GM21723 (cell line): ENCODE results near the gene MAGEC1.
"Not testable (repeated sequence)": the region's sequence is repeated elsewhere in the genome, so short reads cannot be mapped to it uniquely, and the experiment has no call there.

ENCODE experiments used
- ATAC-seq: cut with Tn5 transposase; IDR thresholded peaks from one replicate; pipeline ENCODE4 v1.9.1; 2021; ENCODE audit warnings: mild to moderate bottlenecking, moderate library complexity; ENCODE audit not compliant: unreplicated experiment

Gene MAGEC1, protein sequence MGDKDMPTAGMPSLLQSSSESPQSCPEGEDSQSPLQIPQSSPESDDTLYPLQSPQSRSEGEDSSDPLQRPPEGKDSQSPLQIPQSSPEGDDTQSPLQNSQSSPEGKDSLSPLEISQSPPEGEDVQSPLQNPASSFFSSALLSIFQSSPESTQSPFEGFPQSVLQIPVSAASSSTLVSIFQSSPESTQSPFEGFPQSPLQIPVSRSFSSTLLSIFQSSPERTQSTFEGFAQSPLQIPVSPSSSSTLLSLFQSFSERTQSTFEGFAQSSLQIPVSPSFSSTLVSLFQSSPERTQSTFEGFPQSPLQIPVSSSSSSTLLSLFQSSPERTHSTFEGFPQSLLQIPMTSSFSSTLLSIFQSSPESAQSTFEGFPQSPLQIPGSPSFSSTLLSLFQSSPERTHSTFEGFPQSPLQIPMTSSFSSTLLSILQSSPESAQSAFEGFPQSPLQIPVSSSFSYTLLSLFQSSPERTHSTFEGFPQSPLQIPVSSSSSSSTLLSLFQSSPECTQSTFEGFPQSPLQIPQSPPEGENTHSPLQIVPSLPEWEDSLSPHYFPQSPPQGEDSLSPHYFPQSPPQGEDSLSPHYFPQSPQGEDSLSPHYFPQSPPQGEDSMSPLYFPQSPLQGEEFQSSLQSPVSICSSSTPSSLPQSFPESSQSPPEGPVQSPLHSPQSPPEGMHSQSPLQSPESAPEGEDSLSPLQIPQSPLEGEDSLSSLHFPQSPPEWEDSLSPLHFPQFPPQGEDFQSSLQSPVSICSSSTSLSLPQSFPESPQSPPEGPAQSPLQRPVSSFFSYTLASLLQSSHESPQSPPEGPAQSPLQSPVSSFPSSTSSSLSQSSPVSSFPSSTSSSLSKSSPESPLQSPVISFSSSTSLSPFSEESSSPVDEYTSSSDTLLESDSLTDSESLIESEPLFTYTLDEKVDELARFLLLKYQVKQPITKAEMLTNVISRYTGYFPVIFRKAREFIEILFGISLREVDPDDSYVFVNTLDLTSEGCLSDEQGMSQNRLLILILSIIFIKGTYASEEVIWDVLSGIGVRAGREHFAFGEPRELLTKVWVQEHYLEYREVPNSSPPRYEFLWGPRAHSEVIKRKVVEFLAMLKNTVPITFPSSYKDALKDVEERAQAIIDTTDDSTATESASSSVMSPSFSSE

DNA sequence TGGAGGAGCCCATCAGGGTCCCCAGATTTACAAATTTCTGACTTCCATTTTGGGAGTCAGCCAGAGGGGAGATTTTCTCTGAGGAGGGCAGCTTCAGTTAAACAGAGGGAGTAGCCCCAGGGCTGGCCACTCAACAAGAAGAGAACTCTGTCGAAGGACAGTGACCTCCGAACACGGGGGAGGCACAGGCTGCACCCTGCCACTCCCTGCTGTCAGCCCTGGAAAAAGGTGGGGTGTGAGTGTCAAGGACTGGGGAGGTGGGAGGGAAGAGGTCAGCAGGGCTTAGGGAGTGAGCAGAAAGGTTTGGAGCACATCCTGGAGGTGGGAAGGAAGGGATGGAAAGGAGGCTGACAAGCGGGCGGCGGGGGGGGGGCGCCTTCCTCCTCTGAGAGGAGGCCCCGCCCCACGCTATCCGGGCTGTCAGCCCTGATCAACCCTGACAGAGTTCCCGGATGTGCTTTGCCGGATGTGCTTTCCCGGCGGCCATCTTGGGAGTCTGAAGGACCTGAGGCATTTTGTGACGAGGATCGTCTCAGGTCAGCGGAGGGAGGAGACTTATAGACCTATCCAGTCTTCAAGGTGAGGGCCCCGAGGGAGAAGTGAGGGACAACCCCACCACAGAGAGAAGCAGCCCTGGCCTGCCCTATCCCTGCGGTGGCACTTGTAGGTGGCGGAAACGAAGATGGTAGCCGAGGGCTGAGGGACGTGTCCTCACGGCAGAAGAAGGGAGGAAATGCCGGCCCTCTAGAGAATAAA, at the start of gene MAGEC1:
Gene MAGEC1, plus strand, starts transcription at position 495 of the 756 bp plus-strand sequence. CDS start 1,179 bp downstream, outside the sequence.
- ATAC-seq: no peak

GRCh38 chrX:141857479-141857878, 46.2 kb upstream of the MAGEC1 start:
- ATAC-seq: no peak

GRCh38 chrX:141879616-141880015, 24.1 kb upstream of the MAGEC1 start:
- ATAC-seq: no peak

DNA sequence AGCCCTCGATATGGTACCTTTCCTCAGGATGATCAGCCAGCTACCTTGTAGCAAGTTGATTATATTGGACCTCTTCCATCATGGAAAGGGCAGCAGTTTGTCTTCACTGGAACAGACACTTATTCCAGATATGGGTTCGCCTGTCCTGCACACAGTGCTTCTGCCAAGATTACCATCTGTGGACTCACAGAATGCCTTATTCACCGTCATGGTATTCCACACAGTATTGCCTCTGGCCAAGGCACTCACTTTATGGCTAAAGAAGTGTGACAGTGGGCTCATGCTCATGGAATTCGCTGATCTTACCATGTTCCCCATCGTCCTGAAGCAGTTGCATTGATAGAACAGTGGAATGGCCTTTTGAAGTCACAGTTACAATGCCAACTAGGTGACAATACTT, 14.9 kb upstream of the MAGEC1 start:
- not testable (repeated sequence) for ATAC-seq

DNA sequence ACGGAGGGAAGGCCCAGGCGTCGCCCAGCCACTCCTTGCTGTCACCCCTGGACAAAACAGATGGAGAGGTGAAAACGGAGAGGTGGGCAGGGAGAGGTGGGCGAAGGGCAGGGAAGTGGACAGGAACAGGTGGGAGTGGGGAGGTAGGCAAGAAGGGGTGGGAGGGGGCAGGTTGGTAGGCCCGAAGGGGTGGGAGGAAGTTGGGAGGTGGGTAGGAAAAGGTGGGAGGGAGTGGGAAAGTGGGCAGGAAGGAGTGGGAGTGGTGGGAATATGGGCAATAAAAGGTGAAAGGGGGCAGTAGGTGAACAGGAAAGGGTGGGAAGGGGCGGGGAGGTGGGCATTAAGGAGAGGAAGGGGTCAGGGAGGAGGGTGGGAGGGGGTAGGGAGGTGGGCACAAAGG, 9.0 kb upstream of the MAGEC1 start:
- no peak for ATAC-seq

DNA sequence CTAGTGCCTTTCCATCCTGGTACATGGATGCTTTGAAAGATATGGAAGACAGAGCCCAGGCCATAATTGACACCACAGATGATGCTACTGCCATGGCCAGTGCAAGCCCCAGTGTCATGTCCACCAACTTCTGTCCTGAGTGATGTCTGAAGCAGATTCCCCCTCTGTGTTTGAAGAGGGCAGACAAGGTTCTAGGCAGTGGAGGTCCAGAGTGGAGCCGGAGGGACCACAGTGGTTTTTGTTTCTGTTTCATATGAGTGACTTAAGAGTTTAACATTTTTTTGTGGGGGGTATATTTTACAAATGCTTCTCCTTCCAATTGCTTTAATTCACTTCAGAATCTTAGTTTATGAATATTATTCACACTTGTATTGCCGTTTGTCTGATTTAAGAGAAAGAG, 6.0 kb upstream of the MAGEC1 start:
- ATAC-seq: no peak

DNA sequence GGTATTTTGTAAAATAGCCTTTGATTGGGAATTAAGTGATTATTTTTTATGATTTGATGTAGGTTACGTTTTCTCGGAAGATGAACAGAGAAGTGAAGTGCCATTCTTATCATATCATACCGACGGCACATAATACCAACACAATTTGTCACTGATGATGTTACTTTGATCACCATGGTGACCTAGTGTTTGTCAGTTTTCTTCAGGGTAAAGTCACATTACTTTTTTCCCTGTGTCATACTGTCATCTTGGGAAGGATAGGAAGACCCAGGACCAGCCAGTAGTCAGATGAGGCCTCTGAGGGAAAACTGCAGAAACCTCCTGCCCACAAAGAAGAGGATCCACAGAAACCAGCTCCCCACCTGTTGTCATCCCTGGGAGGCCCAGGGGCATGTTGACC, 1.3 kb upstream of the MAGEC1 start:
- no peak for ATAC-seq

GRCh38 chrX:141904262-141904661, 568 bp downstream of the MAGEC1 start:
- no peak for ATAC-seq

DNA sequence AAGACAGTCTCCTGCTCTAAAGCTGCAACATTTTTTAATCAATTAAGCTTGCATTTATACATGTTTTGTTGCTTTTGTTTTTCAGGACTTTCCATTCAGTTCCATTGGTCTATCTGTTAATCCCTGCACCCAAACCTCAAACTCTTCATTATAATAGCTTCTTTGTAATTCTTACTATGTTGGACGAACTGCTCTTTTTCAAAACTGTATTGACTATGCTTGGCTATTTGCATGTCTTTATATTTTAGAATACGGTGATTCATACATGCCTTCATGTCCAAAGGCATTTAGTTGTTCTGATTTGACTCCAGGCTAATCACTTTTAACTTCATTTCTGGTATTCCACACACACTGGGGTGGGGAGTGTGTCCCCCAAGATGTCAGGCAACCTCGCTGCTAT, 14.1 kb downstream of the MAGEC1 start:
- ATAC-seq: no peak

- ATAC-seq: no peak
Observed at GRCh38 chrX:141924293-141924692, 20.6 kb downstream of the MAGEC1 start.

DNA sequence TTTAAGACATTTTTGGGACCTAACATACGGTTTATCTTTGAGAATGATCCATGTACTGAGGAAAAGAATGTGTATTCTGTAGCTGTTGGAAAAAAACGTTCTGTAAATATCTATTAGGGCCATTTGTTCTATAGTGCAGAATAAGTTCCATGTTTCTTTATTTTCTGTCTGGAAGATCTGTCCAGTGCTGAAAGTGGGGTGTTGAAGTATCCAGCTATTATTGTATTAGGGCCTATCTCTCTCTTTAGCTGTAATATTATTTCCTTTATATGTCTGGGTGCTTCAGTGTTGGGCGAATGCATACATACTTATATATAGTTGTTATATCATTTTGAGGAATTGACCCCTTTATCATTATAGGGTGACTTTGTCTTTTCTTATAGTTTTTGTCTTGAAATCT, 24.7 kb downstream of the MAGEC1 start:
- ATAC-seq: no peak

DNA sequence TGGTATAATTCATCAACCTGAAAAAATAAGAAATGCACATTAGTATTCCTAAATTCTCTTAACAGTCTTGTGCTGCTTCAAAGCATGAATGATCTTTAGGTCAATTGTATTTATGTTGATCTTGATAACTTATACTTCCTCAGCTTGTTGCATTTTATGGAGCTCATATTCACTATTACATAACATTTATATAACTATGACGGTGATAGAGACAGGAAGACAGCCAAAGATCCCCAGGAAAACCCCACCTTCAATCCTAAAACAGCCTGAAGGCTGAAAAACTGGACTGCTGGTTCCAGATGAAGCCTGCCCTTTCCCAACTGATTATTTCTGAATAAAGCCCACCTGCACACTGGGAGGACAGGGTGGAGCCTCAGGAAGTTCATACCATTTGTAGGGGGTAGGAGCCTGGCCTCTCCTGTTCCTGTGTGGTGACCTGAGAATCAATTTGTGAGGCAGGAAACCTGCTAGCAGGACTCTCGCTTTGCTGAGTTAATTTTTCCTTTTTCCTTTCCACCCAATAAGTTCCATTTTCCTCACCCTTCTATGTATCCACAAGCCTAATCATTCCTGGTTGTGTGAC, 30.5 kb downstream of the MAGEC1 start:
- no peak for ATAC-seq

DNA sequence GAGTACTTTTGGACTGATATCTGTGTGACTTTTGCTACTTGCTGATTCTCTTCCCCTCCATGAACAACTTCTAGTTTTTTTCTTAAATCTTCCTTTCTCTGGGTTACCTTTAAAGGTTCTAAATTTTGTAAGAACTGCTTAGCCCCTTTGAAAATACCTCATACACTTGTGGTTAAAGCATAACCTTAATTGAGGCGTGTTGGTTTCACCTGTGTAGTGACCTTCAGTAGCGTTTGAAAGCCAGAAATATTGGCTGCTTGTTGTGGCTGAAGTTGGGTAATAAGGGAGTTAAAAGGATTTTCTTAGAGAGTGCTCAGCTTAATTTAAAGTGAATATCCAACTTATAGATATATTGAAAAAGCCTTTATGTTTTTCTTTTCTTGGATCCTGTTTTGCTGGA, 32.0 kb downstream of the MAGEC1 start:
- ATAC-seq: no peak

DNA sequence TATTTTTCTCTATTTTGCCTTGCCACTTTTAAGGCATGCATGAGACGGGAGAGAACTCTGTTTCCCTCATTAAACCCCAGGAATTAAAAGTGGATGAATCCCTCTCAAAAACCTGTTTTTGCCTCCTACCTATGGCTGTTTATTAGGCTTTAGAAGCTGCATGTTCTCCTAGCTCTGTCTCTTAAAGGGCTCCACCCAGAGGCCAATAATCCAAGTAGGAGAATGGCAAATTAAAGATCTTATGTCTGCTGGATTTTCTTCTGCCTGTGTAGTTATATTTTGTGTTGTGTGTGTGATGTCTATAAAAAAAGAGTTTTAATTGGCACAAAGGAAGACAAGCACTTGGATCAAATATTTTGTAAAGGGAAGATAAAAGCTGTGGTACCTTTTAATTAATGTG, 32.4 kb downstream of the MAGEC1 start:
- no peak for ATAC-seq

- ATAC-seq: no peak
Observed at GRCh38 chrX:141941234-141941633, 37.5 kb downstream of the MAGEC1 start.

- no peak for ATAC-seq
Observed at GRCh38 chrX:141945426-141945825, 41.7 kb downstream of the MAGEC1 start.

GRCh38 chrX:141947350-141947749, 43.7 kb downstream of the MAGEC1 start:
- no peak for ATAC-seq

DNA sequence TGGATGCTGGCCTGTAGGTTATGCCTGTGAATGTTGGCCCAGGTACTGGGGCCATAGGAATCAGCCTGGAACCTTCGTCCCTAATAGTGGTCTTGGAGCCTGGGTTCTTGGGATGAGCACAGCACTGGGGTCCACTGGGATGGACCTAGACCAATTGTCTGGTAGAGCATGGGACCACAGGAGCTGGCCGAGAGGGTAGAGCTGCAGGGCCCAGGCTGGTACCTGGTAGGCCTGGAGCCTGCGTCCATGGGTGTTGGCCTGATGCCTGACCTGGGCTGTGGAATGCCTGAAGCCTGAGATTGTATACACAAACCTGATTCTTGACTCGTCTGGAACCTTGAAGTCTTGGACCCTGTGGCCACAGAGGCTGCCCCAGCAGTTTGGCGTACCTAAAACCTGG, 48.9 kb downstream of the MAGEC1 start:
- ATAC-seq: no peak

DNA sequence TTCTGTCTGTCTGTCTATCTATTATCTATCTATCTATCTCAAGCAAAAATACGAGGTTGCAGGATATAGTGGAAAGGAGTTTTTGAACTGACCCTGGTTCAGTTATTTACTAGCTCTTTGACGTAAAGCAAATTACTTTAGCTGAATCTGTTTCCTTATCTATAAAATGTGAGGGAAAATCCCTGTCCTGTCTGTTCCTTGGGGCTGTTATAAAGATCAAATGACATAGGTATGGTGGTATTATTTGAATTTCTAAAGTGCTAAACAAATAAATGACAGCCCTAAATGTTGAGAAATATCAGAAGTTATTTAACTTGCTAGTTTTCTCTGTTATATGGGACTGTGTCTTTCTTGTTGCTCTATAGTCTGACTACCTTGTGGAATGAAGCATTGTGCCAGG, 55.0 kb downstream of the MAGEC1 start:
- ATAC-seq: no peak
